Heart right ventricle (tissue), 16 donors: Measurements from ENCODE around the gene GBE1. TPM values are rescaled to one million over a fixed set of nuclear protein-coding genes. Genes with fewer than 3 reads are reported as not detected.

Experiments
- ATAC-seq, 8 donors: fragments of 200-7000 bp; cut with Tn5 transposase; one replicate each; pipeline ENCODE4 v1.9.1; 2020; ENCODE audit warnings: mild to moderate bottlenecking in 8 of 8, moderate library complexity in 8 of 8, moderate number of reproducible peaks in 1 of 8
- DNase-seq, 2 donors: peaks; one replicate each; pipeline ENCODE4 v3.0.0-alpha.2; 2020
- H3K27ac ChIP-seq, 10 donors: fragments of 200-600 bp; sonication (generic) in 2 of 10; one replicate each; pipeline versions ENCODE4 v1.5.0 to v1.8.0; 2020 to 2022; ENCODE audit warnings: mild to moderate bottlenecking in 3 of 10
- H3K27me3 ChIP-seq, 7 donors: fragments of 200-600 bp; one replicate each; pipeline ENCODE4 v1.8.0; 2021 to 2022; ENCODE audit warnings: mild to moderate bottlenecking in 2 of 7
- H3K36me3 ChIP-seq, 9 donors: fragments of 200-600 bp; sonication (generic) in 1 of 9; one replicate each; pipeline versions ENCODE4 v1.5.0 to v1.8.0; 2020 to 2022; ENCODE audit warnings: mild to moderate bottlenecking in 2 of 9
- H3K4me1 ChIP-seq, 9 donors: fragments of 200-600 bp; sonication (generic) in 1 of 9; one replicate each; pipeline versions ENCODE4 v1.5.0 to v1.8.0; 2020 to 2022; ENCODE audit warnings: mild to moderate bottlenecking in 4 of 9
- H3K4me3 ChIP-seq, 10 donors: fragments of 200-600 bp; sonication (generic) in 2 of 10; one replicate each; pipeline versions ENCODE4 v1.5.0 to v1.8.0; 2020 to 2022; ENCODE audit warnings: mild to moderate bottlenecking in 7 of 10, moderate library complexity in 2 of 10
- H3K9me3 ChIP-seq, 11 donors: fragments of 200-600 bp in 10 of 11; sonication (generic) in 2 of 11; one replicate each; pipeline versions ENCODE4 v1.5.0 to v1.8.0; 2013 to 2022; ENCODE audit warnings: mild to moderate bottlenecking in 2 of 11, control low read depth in 1 of 11, moderate library complexity in 1 of 11
- CTCF ChIP-seq, 9 donors: fragments of 200-600 bp; sonication (generic) in 2 of 9; IDR thresholded peaks; one replicate each; pipeline versions ENCODE4 v1.5.0 to v1.8.0; 2021 to 2022; ENCODE audit warnings: antibody characterized with exemption in 9 of 9, mild to moderate bottlenecking in 5 of 9, moderate library complexity in 1 of 9
- WGBS, 2 donors: extraction: QIAGEN DNeasy Blood & Tissue Kit; methylation state at CpG; one replicate each; pipeline ENCODE4 v1.1.7; 2013; ENCODE audit warnings: inconsistent platforms in 1 of 2; 5-methylcytosine and 5-hydroxymethylcytosine counted together
- intact Hi-C, 10 donors: fragments of 100-400 bp; cut with DNase I; formaldehyde crosslinking; loops; one replicate each; pipeline versions ENCODE4 v1.11.1 to v1.14.2; 2022
- polyA plus RNA-seq, 2 donors: library from polyadenylated mRNA; stranded (reverse); fragments of 200-250 nt; gene quantifications; one replicate each; pipeline ENCODE4 v1.2.3, GENCODE V29; 2013
- total RNA-seq, 10 donors: library from RNA; stranded (reverse); fragmentation: NEBNext Ultra II Directional in 3 of 10; extraction: Animal tissue kit (Norgen Biotek cat#: 25700) in 3 of 10; gene quantifications; one replicate each; pipeline versions ENCODE4 v1.2.1 to v1.2.4, GENCODE V29; 2021 to 2023
- donor health status: Arrhythmogenic right ventricular cardiomyopathy.
- donor health status: ischemic (EF 13 %, LVEDD 7.1; RV severe dilation, severe dysfunction).
- donor health status: healthy with polysubstance abuse.
- donor health status: DM: no; HTN: yes; CAD: no.
- donor health status: DM: no; HTN: no; CAD: no.
- donor health status: ischemic (EF 25% LVEDD 6.9; RV normal size, moderate dysfunction).
- donor health status: ischemic (EF 25% LVEDD 5.7; RV mildly dilated, moderate dysfunction).
- donor health status: healthy.
- donor health status: DM: yes; HTN: yes; CAD: no.
- donor health status: Ischemic cardiomyopathy.
- donor health status: ischemic (EF 35%, LVEDD 5.7; RV mildly dilated, moderate dysfunction).
- donor health status: nonischemic (EF 11% LVEDD 7.7; RV severe dilation, severe dysfunction).
- donor health status: DM: yes; HTN: yes; CAD: no.
- donor health status: PGD.
- donor health status: ischemic (EF 29% LVEDD 5.4; RV normal size, mild dysfunction).
- donor health status: nonischemic (EF 23%, LVEDD 6.1; RV moderate dilation, normal function).

The GBE1 gene
- total and polyA plus RNA-seq, 12 donors, result 24.8 to 153 (median 98.8) TPM

- H3K36me3 ChIP-seq, result no peaks in the 10 kb centered on the region
- no peaks in the 10 kb centered on the region for H3K27me3 ChIP-seq
- H3K4me1 ChIP-seq, result peaks cover 0 to 31% (median 13%) of the 10 kb centered on the region in 9 donors
- intact Hi-C loops, result no loop called here
- no peak overlapping the region for H3K4me3 ChIP-seq
- ATAC-seq, result peak in 4 of 8 donors; percentile 41 to 65 (median 54)
- no peak overlapping the region for H3K27ac ChIP-seq
- no peak for DNase-seq
- H3K9me3 ChIP-seq, result no peaks in the 10 kb centered on the region
- TF ChIP-seq CTCF (IDR thresholded peaks at IDR 0.05), result no peak
- 57 to 67% methylated on average over 3 of the region's 3 CpGs for WGBS, 2 donors
These were observed 278.4 kb downstream of the GBE1 start for GRCh38 chr3:81483046-81483445.

GRCh38 chr3:81477740-81478139, 283.7 kb downstream of the GBE1 start:
- ATAC-seq, result no peak
- Histone ChIP-seq H3K9me3 (no peaks in the 10 kb centered on the region), H3K4me3 (no peak overlapping the region), H3K27ac (no peak overlapping the region), H3K27me3 (no peaks in the 10 kb centered on the region), H3K4me1 (peaks cover 0 to 14% (median 7%) of the 10 kb centered on the region in 9 donors), H3K36me3 (no peaks in the 10 kb centered on the region)
- no peak for TF ChIP-seq CTCF (IDR thresholded peaks at IDR 0.05)
- intact Hi-C loops, result no loop called here
- no peak for DNase-seq
- 94 to 99% methylated on average over 2 of the region's 2 CpGs for WGBS, 2 donors

GRCh38 chr3:81476692-81477091, 284.8 kb downstream of the GBE1 start:
- WGBS, 2 donors, result 33 to 46% methylated on average over 4 of the region's 4 CpGs
- intact Hi-C loops, result no loop called here
- no peak for DNase-seq

GRCh38 chr3:81472600-81473362, 288.7 kb downstream of the GBE1 start:
- DNase-seq (no peak), ATAC-seq (no peak)
- Histone ChIP-seq H3K36me3 (no peaks in the 10 kb centered on the region), H3K4me1 (peaks cover 0 to 3% (median 0%) of the 10 kb centered on the region in 9 donors), H3K4me3 (no peak overlapping the region), H3K27ac (no peak overlapping the region), H3K27me3 (no peaks in the 10 kb centered on the region), H3K9me3 (no peaks in the 10 kb centered on the region)
- TF ChIP-seq CTCF (IDR thresholded peaks at IDR 0.05), result no peak
- intact Hi-C loops, result no loop called here
- 57 to 71% methylated on average over 6 of the region's 6 CpGs for WGBS, 2 donors

More at GRCh38 chr3:81476692-81477091, 284.8 kb downstream of the GBE1 start:
- no peaks in the 10 kb centered on the region for H3K36me3 ChIP-seq
- peaks cover 0 to 14% (median 8%) of the 10 kb centered on the region in 9 donors for H3K4me1 ChIP-seq
- no peak for TF ChIP-seq CTCF (IDR thresholded peaks at IDR 0.05)
- H3K4me3 ChIP-seq, result no peak overlapping the region
- ATAC-seq, result peak in 1 of 8 donors; percentile 61
- H3K27me3 ChIP-seq, result no peaks in the 10 kb centered on the region
- no peak overlapping the region for H3K27ac ChIP-seq
- H3K9me3 ChIP-seq, result no peaks in the 10 kb centered on the region
